B cell (primary cell): ENCODE data around the gene UNC5B. TPM values are rescaled to one million over a fixed set of nuclear protein-coding genes. Genes with fewer than 3 reads are reported as not detected.

Experiments
- ATAC-seq: fragments of 200-7000 bp; cut with Tn5 transposase; one replicate; pipeline ENCODE4 v1.10.0; 2021; ENCODE audit warnings: low read depth, mild to moderate bottlenecking, moderate number of reproducible peaks, moderate library complexity
- CTCF ChIA-PET: fragments of 350-600 bp; sonication (Branson Sonifier 250); formaldehyde crosslinking; loops from one replicate; lab custom pipeline; 2021; ENCODE audit warnings: antibody characterized with exemption, inconsistent platforms; lab: Charles Lee
- POLR2A ChIA-PET: fragments of 350-600 bp; sonication (Branson Sonifier 250); formaldehyde crosslinking; loops from one replicate; lab custom pipeline; 2021; ENCODE audit warnings: antibody characterized with exemption; lab: Charles Lee
- DNase-seq: peaks from one replicate; pipeline ENCODE4 v3.0.0; 2013
- H2AFZ ChIP-seq: 2 replicates; pipeline ENCODE4 v1.6.1; 2012; ENCODE audit warnings: mild to moderate bottlenecking, low read depth, low read length; ENCODE audit not compliant: insufficient read depth, poor library complexity, severe bottlenecking
- H3K27ac ChIP-seq, 2 donors: 1 replicate in 1 of 2; 2 replicates in 1 of 2; pipeline ENCODE4 v1.5.1; 2012 to 2013; ENCODE audit warnings: low read length in 2 of 2, mild to moderate bottlenecking in 2 of 2, moderate library complexity in 1 of 2
- H3K27me3 ChIP-seq, 4 experiments: fragments of 200-600 bp in 1 of 4; sonication (generic) in 1 of 4; replicated peaks in 1 of 4; 1 replicate in 2 of 4; 2 replicates in 2 of 4; pipeline versions ENCODE4 v1.6.1 to v1.7.0; 2013 to 2016; ENCODE audit warnings: low read length in 3 of 4, mild to moderate bottlenecking in 2 of 4, mixed read lengths in 1 of 4, moderate library complexity in 1 of 4; ENCODE audit not compliant: insufficient read depth in 4 of 4, control insufficient read depth in 3 of 4; ENCODE audit errors: control extremely low read depth in 1 of 4
- H3K36me3 ChIP-seq, 2 experiments: replicated peaks in 1 of 2; 1 replicate in 1 of 2; 2 replicates in 1 of 2; pipeline versions ENCODE4 v1.6.1 to v1.7.1; 2013; ENCODE audit warnings: low read length in 1 of 2; ENCODE audit not compliant: insufficient read depth in 2 of 2, control insufficient read depth in 1 of 2; ENCODE audit errors: control extremely low read depth in 1 of 2, extremely low read depth in 1 of 2
- H3K4me1 ChIP-seq, 2 donors: fragments of 200-600 bp in 1 of 2; sonication (generic) in 1 of 2; 1 replicate in 1 of 2; 2 replicates in 1 of 2; pipeline versions ENCODE4 v1.5.1 to v1.6.1; 2013 to 2017; ENCODE audit warnings: low read length in 2 of 2; ENCODE audit not compliant: control insufficient read depth in 2 of 2, insufficient read depth in 2 of 2
- H3K4me2 ChIP-seq: replicated peaks from 2 replicates; pipeline ENCODE3; 2012; ENCODE audit warnings: mild to moderate bottlenecking, low read depth, low read length; ENCODE audit not compliant: poor library complexity, severe bottlenecking
- H3K4me3 ChIP-seq, 5 experiments: fragments of 200-600 bp in 1 of 5; sonication (generic) in 1 of 5; 1 replicate in 3 of 5; 2 replicates in 2 of 5; pipeline versions ENCODE4 v1.5.1 to v1.7.0; 2011 to 2016; ENCODE audit warnings: low read length in 4 of 5, mild to moderate bottlenecking in 4 of 5, low read depth in 2 of 5, control low read depth in 1 of 5, moderate library complexity in 1 of 5; ENCODE audit not compliant: insufficient read depth in 1 of 5; ENCODE audit errors: control extremely low read depth in 1 of 5, extremely low read depth in 1 of 5
- H3K79me2 ChIP-seq: fragments of 200-600 bp; sonication (generic); one replicate; pipeline ENCODE4 v1.6.0; 2016; ENCODE audit warnings: low read length; ENCODE audit not compliant: control insufficient read depth, insufficient read depth
- H3K9ac ChIP-seq: fragments of 200-600 bp; sonication (generic); 2 replicates; pipeline ENCODE4 v1.6.1; 2017; ENCODE audit warnings: mild to moderate bottlenecking, low read length, moderate library complexity
- H3K9me3 ChIP-seq, 3 donors: one replicate each; pipeline versions ENCODE4 v1.6.1 to v1.7.1; 2013; ENCODE audit warnings: low read length in 2 of 3; ENCODE audit not compliant: control insufficient read depth in 2 of 3, insufficient read depth in 1 of 3; ENCODE audit errors: control extremely low read depth in 1 of 3
- H4K20me1 ChIP-seq: 2 replicates; pipeline ENCODE4 v1.6.0; 2012; ENCODE audit warnings: mild to moderate bottlenecking, low read length; ENCODE audit not compliant: insufficient read depth, control insufficient read depth, poor library complexity, severe bottlenecking
- H3K27ac Mint-ChIP-seq: one replicate; pipeline ENCODE4 v1.8.0; 2021; ENCODE audit warnings: mixed read lengths
- H3K27me3 Mint-ChIP-seq: one replicate; pipeline ENCODE4 v1.8.0; 2021; ENCODE audit warnings: mixed read lengths
- H3K4me1 Mint-ChIP-seq: one replicate; pipeline ENCODE4 v1.8.0; 2021; ENCODE audit warnings: mixed read lengths
- H3K4me3 Mint-ChIP-seq: one replicate; pipeline ENCODE4 v1.8.0; 2021; ENCODE audit warnings: mixed read lengths
- H3K9me3 Mint-ChIP-seq: one replicate; pipeline ENCODE4 v1.8.0; 2022; ENCODE audit warnings: mixed read lengths; ENCODE audit not compliant: insufficient read depth
- EZH2 ChIP-seq: IDR thresholded peaks from 2 replicates; pipeline ENCODE4 v1.6.1; 2012; ENCODE audit warnings: borderline replicate concordance, low read depth, mild to moderate bottlenecking, moderate library complexity, low read length; ENCODE audit not compliant: insufficient read depth, poor library complexity, severe bottlenecking
- WGBS: methylation state at CpG from one replicate; pipeline ENCODE4 v1.1.5; 2013; ENCODE audit warnings: missing lambda C conversion rate; ENCODE audit not compliant: insufficient coverage; 5-methylcytosine and 5-hydroxymethylcytosine counted together
- intact Hi-C: fragments of 100-400 bp; cut with micrococcal nuclease; formaldehyde crosslinking; loops from one replicate; pipeline ENCODE4 v1.10.0; 2022
- polyA plus RNA-seq: library from polyadenylated mRNA; depleted of rRNA; stranded (reverse); fragments of >200 nt; gene quantifications from 2 replicates; pipeline ENCODE4 v1.2.3, GENCODE V29; 2012
- total RNA-seq, 2 donors: library from RNA; stranded (reverse); fragments of 120-200 nt in 1 of 2; gene quantifications; 1 replicate in 1 of 2; 2 replicates in 1 of 2; pipeline versions ENCODE4 v1.2.3 to v1.2.4, GENCODE V29; 2013 to 2022
- TF ChIP-seq, protein P1 (sequence below): fragments of 200-600 bp; IDR thresholded peaks from one replicate; pipeline ENCODE4 v1.8.0; 2022; ENCODE audit warnings: antibody characterized with exemption, mild to moderate bottlenecking

Gene UNC5B
- total and polyA plus RNA-seq, 2 donors (not counting 1 experiment from before 2014, with no cell fraction given): not detected

DNA sequence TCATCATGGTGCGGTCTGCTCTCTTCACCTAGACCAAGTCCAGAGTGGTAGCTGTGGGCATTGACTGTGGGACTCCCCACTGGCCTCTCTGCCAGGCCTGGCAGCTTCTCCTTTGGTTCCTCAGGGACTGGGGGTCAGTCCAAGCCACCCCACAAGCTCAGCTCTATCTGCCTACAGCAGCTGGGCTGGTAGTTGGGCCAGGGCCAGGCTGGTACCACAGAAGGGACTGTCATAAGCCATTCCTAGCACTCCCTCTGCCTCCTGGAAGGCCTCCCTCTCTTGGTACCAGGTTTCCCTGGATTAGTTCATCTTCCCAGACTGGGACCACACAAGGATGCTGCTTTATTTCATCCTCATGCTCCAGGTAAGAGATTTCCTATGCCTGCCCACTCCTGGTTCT is 24.2 kb upstream of the UNC5B start:
- Histone ChIP-seq H3K36me3 (no peaks in the 10 kb centered on the region), H3K9ac (no peak overlapping the region), H3K9me3 (no peaks in the 10 kb centered on the region), H3K4me3 (no peak overlapping the region), H3K79me2 (no peaks in the 10 kb centered on the region), H4K20me1 (no peaks in the 10 kb centered on the region), H3K4me2 (no peak overlapping the region), H3K27me3 (no peaks in the 10 kb centered on the region), H3K27ac (no peak overlapping the region), H2AFZ (no peak overlapping the region), H3K4me1 (no peaks in the 10 kb centered on the region)
- TF ChIP-seq, protein P1, sequence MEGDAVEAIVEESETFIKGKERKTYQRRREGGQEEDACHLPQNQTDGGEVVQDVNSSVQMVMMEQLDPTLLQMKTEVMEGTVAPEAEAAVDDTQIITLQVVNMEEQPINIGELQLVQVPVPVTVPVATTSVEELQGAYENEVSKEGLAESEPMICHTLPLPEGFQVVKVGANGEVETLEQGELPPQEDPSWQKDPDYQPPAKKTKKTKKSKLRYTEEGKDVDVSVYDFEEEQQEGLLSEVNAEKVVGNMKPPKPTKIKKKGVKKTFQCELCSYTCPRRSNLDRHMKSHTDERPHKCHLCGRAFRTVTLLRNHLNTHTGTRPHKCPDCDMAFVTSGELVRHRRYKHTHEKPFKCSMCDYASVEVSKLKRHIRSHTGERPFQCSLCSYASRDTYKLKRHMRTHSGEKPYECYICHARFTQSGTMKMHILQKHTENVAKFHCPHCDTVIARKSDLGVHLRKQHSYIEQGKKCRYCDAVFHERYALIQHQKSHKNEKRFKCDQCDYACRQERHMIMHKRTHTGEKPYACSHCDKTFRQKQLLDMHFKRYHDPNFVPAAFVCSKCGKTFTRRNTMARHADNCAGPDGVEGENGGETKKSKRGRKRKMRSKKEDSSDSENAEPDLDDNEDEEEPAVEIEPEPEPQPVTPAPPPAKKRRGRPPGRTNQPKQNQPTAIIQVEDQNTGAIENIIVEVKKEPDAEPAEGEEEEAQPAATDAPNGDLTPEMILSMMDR: no peak
- no peak for TF ChIP-seq EZH2
- Mint-ChIP-seq H3K4me1 (no peaks in the 10 kb centered on the region), H3K4me3 (no peak overlapping the region), H3K27ac (no peak overlapping the region), H3K9me3 (no peaks in the 10 kb centered on the region), H3K27me3 (peaks cover 9% of the 10 kb centered on the region)
- ChIA-PET POLR2A (no interaction called here), CTCF (no interaction called here)
- DNase-seq (no peak), ATAC-seq (no peak)
- intact Hi-C loops: no loop called here
- 80% methylated on average over 1 of the region's 1 CpG for WGBS

DNA sequence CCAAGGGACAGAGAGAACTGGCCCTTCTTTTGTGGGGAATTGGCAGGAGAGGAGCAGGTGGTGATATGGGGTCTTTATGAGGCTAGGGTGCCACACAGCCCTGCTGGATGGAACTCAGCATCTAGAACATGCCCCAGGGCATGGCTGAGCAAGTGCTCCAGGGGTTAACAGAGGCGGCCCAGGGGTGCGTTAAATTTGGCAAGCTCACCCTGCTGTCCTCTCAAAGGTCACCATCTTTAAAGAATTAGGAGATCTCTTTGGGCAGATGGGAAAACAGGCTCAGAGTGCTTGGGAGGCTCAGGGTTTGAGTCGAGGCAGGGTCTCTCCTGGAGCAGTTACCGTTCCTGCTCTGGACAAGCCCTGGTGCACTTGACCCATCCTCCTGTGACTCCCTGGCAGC is 21.4 kb upstream of the UNC5B start:
- H2AFZ ChIP-seq: no peak overlapping the region
- no peak for ATAC-seq
- H3K27ac Mint-ChIP-seq: no peak overlapping the region
- H3K4me3 ChIP-seq: no peak overlapping the region
- no peaks in the 10 kb centered on the region for H3K27me3 ChIP-seq
- no peak overlapping the region for H3K4me3 Mint-ChIP-seq
- CTCF ChIA-PET: no interaction called here
- 96% methylated on average over 2 of the region's 4 CpGs for WGBS
- POLR2A ChIA-PET: no interaction called here
- H3K9me3 ChIP-seq: peaks cover 0 to 1% (median 0%) of the 10 kb centered on the region in 3 donors
- H3K4me1 Mint-ChIP-seq: no peaks in the 10 kb centered on the region
- intact Hi-C loops: no loop called here
- H4K20me1 ChIP-seq: no peaks in the 10 kb centered on the region
- no peaks in the 10 kb centered on the region for H3K36me3 ChIP-seq
- peaks cover 9% of the 10 kb centered on the region for H3K27me3 Mint-ChIP-seq
- peaks cover under 1% of the 10 kb centered on the region for H3K9me3 Mint-ChIP-seq
- TF ChIP-seq, protein P1: no peak
- no peak for TF ChIP-seq EZH2
- H3K4me2 ChIP-seq: no peak overlapping the region
- H3K79me2 ChIP-seq: no peaks in the 10 kb centered on the region
- H3K4me1 ChIP-seq: no peaks in the 10 kb centered on the region
- H3K27ac ChIP-seq: no peak overlapping the region
- H3K9ac ChIP-seq: no peak overlapping the region
- DNase-seq: no peak
